DOHH2 (cell line): Measurements from ENCODE around the gene PARP3.

Experiments used
- EZH2phosphoT487 ChIP-seq: fragments of 200-600 bp; sonication (generic); IDR thresholded peaks from 2 replicates; pipeline ENCODE4 v1.6.1; 2017; ENCODE audit warnings: borderline replicate concordance, mild to moderate bottlenecking, antibody characterized with exemption, low read length, moderate library complexity, mixed read lengths
- TF ChIP-seq, protein P1 (sequence below): fragments of 200-600 bp; sonication (generic); IDR thresholded peaks from one replicate; pipeline ENCODE4 v1.5.1; 2014; ENCODE audit warnings: antibody characterized with exemption, mild to moderate bottlenecking, low read depth, low read length; ENCODE audit not compliant: poor library complexity, severe bottlenecking

DNA sequence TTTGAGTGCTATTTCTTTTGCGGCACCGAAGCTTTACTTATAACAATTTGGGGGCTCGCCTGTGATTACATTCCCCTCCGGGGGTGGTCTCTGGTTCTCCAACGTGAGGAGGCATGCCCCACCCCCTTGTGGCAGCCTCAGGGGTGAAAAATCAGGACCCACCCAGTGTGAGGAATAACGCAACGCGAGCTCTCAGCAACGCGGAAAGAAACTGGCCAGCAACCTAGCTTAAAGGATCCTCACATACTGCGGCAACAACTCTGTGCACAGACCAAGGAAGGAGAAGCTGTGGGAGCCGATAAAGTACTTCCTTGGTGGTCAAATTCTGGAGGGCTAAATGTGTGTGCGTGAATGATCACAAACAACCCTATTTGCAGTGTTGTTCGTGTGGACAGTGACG lies 44.8 kb upstream of the PARP3 start:
- TF ChIP-seq, protein P1, sequence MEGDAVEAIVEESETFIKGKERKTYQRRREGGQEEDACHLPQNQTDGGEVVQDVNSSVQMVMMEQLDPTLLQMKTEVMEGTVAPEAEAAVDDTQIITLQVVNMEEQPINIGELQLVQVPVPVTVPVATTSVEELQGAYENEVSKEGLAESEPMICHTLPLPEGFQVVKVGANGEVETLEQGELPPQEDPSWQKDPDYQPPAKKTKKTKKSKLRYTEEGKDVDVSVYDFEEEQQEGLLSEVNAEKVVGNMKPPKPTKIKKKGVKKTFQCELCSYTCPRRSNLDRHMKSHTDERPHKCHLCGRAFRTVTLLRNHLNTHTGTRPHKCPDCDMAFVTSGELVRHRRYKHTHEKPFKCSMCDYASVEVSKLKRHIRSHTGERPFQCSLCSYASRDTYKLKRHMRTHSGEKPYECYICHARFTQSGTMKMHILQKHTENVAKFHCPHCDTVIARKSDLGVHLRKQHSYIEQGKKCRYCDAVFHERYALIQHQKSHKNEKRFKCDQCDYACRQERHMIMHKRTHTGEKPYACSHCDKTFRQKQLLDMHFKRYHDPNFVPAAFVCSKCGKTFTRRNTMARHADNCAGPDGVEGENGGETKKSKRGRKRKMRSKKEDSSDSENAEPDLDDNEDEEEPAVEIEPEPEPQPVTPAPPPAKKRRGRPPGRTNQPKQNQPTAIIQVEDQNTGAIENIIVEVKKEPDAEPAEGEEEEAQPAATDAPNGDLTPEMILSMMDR: no peak
- no peak for TF ChIP-seq EZH2phosphoT487
